ENCODE data around the gene SSX5. TPM values are rescaled to one million over a fixed set of nuclear protein-coding genes. Genes with fewer than 3 reads are reported as not detected.
"Not testable (repeated sequence)": the region's sequence is repeated elsewhere in the genome, so short reads cannot be mapped to it uniquely, and the experiment has no call there.

Gene SSX5
- total and polyA plus RNA-seq, 3 experiments from 2014 or later: not detected

GRCh38 chrX:48156014-48156413, 40.6 kb downstream of the SSX5 start:
- POLR2A ChIA-PET: no interaction called here
- Mint-ChIP-seq H3K4me3 (no peak overlapping the region), H3K36me3 (no peaks in the 10 kb centered on the region), H3K27me3 (peaks cover 10 to 14% of the 10 kb centered on the region in 2 donors), H3K9me3 (no peaks in the 10 kb centered on the region), H3K27ac (no peak overlapping the region), H3K4me1 (no peaks in the 10 kb centered on the region)
- Histone ChIP-seq H3K4me1 (ENCODE audit: insufficient read depth, low read length) (no peaks in the 10 kb centered on the region), H3K36me3 (ENCODE audit: insufficient read depth, low read length) (no peaks in the 10 kb centered on the region), H3K27ac (ENCODE audit: low read depth, low read length) (no peak overlapping the region), H3K27me3 (ENCODE audit: insufficient read depth, low read length, poor library complexity, severe bottlenecking) (no peaks in the 10 kb centered on the region), H3K9me3 (ENCODE audit: low read length) (no peaks in the 10 kb centered on the region), H3K4me3 (ENCODE audit: low read length) (no peak overlapping the region)
- no peak for DNase-seq
- CTCF ChIA-PET: no interaction called here

GRCh38 chrX:48154796-48155195, 41.8 kb downstream of the SSX5 start:
- CTCF ChIA-PET: no interaction called here

GRCh38 chrX:48153769-48154168, 42.8 kb downstream of the SSX5 start:
- Mint-ChIP-seq H3K36me3 (no peaks in the 10 kb centered on the region), H3K27ac (no peak overlapping the region), H3K4me1 (no peaks in the 10 kb centered on the region), H3K9me3 (no peaks in the 10 kb centered on the region), H3K4me3 (no peak overlapping the region), H3K27me3 (peaks cover 8 to 9% of the 10 kb centered on the region in 2 donors)
- ChIA-PET POLR2A (no interaction called here), CTCF (no interaction called here)
- no peaks in the 10 kb centered on the region for H3K4me1 ChIP-seq (ENCODE audit: insufficient read depth, low read length)
- no peaks in the 10 kb centered on the region for H3K36me3 ChIP-seq (ENCODE audit: insufficient read depth, low read length)
- no peak overlapping the region for H3K4me3 ChIP-seq (ENCODE audit: low read length)
- no peak overlapping the region for H3K27ac ChIP-seq (ENCODE audit: low read depth, low read length)
- no peaks in the 10 kb centered on the region for H3K27me3 ChIP-seq (ENCODE audit: insufficient read depth, low read length, poor library complexity, severe bottlenecking)
- DNase-seq: no peak
- no peaks in the 10 kb centered on the region for H3K9me3 ChIP-seq (ENCODE audit: low read length)

More at GRCh38 chrX:48154796-48155195, 41.8 kb downstream of the SSX5 start:
- H3K9me3 ChIP-seq (ENCODE audit: low read length): no peaks in the 10 kb centered on the region
- H3K4me3 ChIP-seq (ENCODE audit: low read length): no peak overlapping the region
- H3K27me3 ChIP-seq (ENCODE audit: insufficient read depth, low read length, poor library complexity, severe bottlenecking): no peaks in the 10 kb centered on the region
- no peaks in the 10 kb centered on the region for H3K36me3 Mint-ChIP-seq
- no peaks in the 10 kb centered on the region for H3K9me3 Mint-ChIP-seq
- POLR2A ChIA-PET: no interaction called here
- H3K4me1 ChIP-seq (ENCODE audit: insufficient read depth, low read length): no peaks in the 10 kb centered on the region
- no peak overlapping the region for H3K4me3 Mint-ChIP-seq
- no peak overlapping the region for H3K27ac Mint-ChIP-seq
- H3K4me1 Mint-ChIP-seq: no peaks in the 10 kb centered on the region
- no peak overlapping the region for H3K27ac ChIP-seq (ENCODE audit: low read depth, low read length)
- no peaks in the 10 kb centered on the region for H3K36me3 ChIP-seq (ENCODE audit: insufficient read depth, low read length)
- DNase-seq: no peak
- peaks cover 8% of the 10 kb centered on the region in 2 donors for H3K27me3 Mint-ChIP-seq

- Mint-ChIP-seq H3K4me3 (peak overlapping the region in 3 of 7 donors; percentile 3 to 46 (median 29)), H3K27ac (peak overlapping the region in 1 of 8 donors; percentile 86), H3K4me1 (peaks cover 6 to 20% (median 10%) of the 10 kb centered on the region in 3 donors)
- H3K9me3 ChIP-seq (ENCODE audit: low read length); H3K4me1 ChIP-seq (ENCODE audit: insufficient read depth, low read length); H3K4me3 ChIP-seq (ENCODE audit: low read length); H3K36me3 Mint-ChIP-seq; H3K36me3 ChIP-seq (ENCODE audit: insufficient read depth, low read length); H3K27ac ChIP-seq (ENCODE audit: low read depth, low read length); CTCF ChIA-PET; H3K27me3 ChIP-seq (ENCODE audit: insufficient read depth, low read length, poor library complexity, severe bottlenecking); H3K27me3 Mint-ChIP-seq; POLR2A ChIA-PET; DNase-seq; H3K9me3 Mint-ChIP-seq: not testable (repeated sequence)
These were observed 53.9 kb downstream of the SSX5 start for GRCh38 chrX:48142697-48143096.

GRCh38 chrX:48141810-48142508, 54.6 kb downstream of the SSX5 start:
- H3K36me3 Mint-ChIP-seq; H3K9me3 ChIP-seq (ENCODE audit: low read length); DNase-seq; H3K4me3 ChIP-seq (ENCODE audit: low read length); H3K27ac Mint-ChIP-seq; H3K36me3 ChIP-seq (ENCODE audit: insufficient read depth, low read length); H3K27ac ChIP-seq (ENCODE audit: low read depth, low read length); POLR2A ChIA-PET; CTCF ChIA-PET; H3K4me3 Mint-ChIP-seq; H3K27me3 Mint-ChIP-seq; H3K27me3 ChIP-seq (ENCODE audit: insufficient read depth, low read length, poor library complexity, severe bottlenecking); H3K4me1 ChIP-seq (ENCODE audit: insufficient read depth, low read length); H3K9me3 Mint-ChIP-seq: not testable (repeated sequence)
- peaks cover 6 to 20% (median 10%) of the 10 kb centered on the region in 3 donors for H3K4me1 Mint-ChIP-seq

GRCh38 chrX:48139076-48139475, 57.5 kb downstream of the SSX5 start:
- H3K27me3 Mint-ChIP-seq; H3K4me3 Mint-ChIP-seq; H3K4me3 ChIP-seq (ENCODE audit: low read length); H3K36me3 ChIP-seq (ENCODE audit: insufficient read depth, low read length); H3K27me3 ChIP-seq (ENCODE audit: insufficient read depth, low read length, poor library complexity, severe bottlenecking); H3K36me3 Mint-ChIP-seq; H3K9me3 ChIP-seq (ENCODE audit: low read length); DNase-seq; CTCF ChIA-PET; H3K4me1 ChIP-seq (ENCODE audit: insufficient read depth, low read length); H3K27ac ChIP-seq (ENCODE audit: low read depth, low read length); H3K27ac Mint-ChIP-seq; POLR2A ChIA-PET; H3K9me3 Mint-ChIP-seq: not testable (repeated sequence)
- H3K4me1 Mint-ChIP-seq: peaks cover 6 to 19% (median 10%) of the 10 kb centered on the region in 3 donors

Other genes with a start within 250 kb of the SSX5 start
- gene ZNF182, start 192.8 kb downstream of the SSX5 start, total RNA-seq: 1 to 10 TPM; 6.9 TPM
- 6.5 TPM for gene ZNF182, start 192.8 kb downstream of the SSX5 start, polyA plus RNA-seq
- gene SPACA5, start 189.8 kb downstream of the SSX5 start, total RNA-seq: not detected
- not detected for gene SPACA5, start 189.8 kb downstream of the SSX5 start, polyA plus RNA-seq
- gene ZNF630, start 125.2 kb downstream of the SSX5 start, total RNA-seq: 1 to 10 TPM; 1.5 to 1.6 TPM
- gene ZNF630, start 125.2 kb downstream of the SSX5 start, polyA plus RNA-seq: 0.89 TPM
- gene SPACA5B, start 66.2 kb downstream of the SSX5 start, total RNA-seq: not detected
- not detected for gene SPACA5B, start 66.2 kb downstream of the SSX5 start, polyA plus RNA-seq
- not detected for gene SSX1, start 58.6 kb upstream of the SSX5 start, total RNA-seq
- not detected for gene SSX1, start 58.6 kb upstream of the SSX5 start, polyA plus RNA-seq
- gene SSX3, start 159.9 kb upstream of the SSX5 start, total RNA-seq: not detected
- not detected for gene SSX3, start 159.9 kb upstream of the SSX5 start, polyA plus RNA-seq
- gene SSX4, start 186.7 kb upstream of the SSX5 start, total RNA-seq: not detected
- gene SSX4, start 186.7 kb upstream of the SSX5 start, polyA plus RNA-seq: not detected
- not detected for gene SSX4B, start 215.2 kb upstream of the SSX5 start, total RNA-seq
- gene SSX4B, start 215.2 kb upstream of the SSX5 start, polyA plus RNA-seq: not detected